PC-3 (cell line): ENCODE results near the gene CELA2B.

Experiments
- EZH2 ChIP-seq: fragments of 300-600 bp; sonication (generic); IDR thresholded peaks from one replicate; pipeline ENCODE4 v1.6.1; 2017; ENCODE audit warnings: antibody characterized with exemption, mild to moderate bottlenecking, low read length; ENCODE audit not compliant: unreplicated experiment
- TF ChIP-seq, protein P1 (sequence below): fragments of 300-600 bp; sonication (generic); conservative IDR thresholded peaks from 2 replicates; pipeline ENCODE4 v1.5.1; 2017; ENCODE audit warnings: antibody characterized with exemption, low read depth, mild to moderate bottlenecking, low read length

DNA sequence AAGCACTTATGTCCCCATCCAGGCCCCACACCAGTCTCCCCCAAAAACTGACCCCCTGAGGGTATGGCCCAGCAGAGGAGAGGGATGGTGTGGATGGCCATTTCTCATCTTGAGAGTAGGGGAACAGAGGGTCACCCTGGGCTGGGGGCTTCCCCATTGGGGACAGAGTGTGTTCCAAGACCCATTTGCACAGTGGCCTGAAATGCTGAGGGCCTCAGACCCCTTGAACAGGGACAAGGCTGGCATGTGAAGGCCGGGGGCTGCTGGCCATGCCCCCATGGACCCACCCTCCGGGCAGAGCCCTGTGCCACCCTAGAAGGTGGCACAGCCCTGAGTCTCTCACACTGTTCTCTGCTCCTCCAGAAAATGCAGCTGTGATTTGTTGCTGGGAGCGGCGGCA lies 29.7 kb upstream of the CELA2B start:
- TF ChIP-seq, protein P1, sequence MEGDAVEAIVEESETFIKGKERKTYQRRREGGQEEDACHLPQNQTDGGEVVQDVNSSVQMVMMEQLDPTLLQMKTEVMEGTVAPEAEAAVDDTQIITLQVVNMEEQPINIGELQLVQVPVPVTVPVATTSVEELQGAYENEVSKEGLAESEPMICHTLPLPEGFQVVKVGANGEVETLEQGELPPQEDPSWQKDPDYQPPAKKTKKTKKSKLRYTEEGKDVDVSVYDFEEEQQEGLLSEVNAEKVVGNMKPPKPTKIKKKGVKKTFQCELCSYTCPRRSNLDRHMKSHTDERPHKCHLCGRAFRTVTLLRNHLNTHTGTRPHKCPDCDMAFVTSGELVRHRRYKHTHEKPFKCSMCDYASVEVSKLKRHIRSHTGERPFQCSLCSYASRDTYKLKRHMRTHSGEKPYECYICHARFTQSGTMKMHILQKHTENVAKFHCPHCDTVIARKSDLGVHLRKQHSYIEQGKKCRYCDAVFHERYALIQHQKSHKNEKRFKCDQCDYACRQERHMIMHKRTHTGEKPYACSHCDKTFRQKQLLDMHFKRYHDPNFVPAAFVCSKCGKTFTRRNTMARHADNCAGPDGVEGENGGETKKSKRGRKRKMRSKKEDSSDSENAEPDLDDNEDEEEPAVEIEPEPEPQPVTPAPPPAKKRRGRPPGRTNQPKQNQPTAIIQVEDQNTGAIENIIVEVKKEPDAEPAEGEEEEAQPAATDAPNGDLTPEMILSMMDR = no peak
- TF ChIP-seq EZH2 = no peak
